Measurements from ENCODE around the gene DAB1.

The DAB1 gene

GRCh38 chr1:56992318-56993125, 431.3 kb downstream of the DAB1 start:
- no peak for TF ChIP-seq CTCF (conservative IDR thresholded peaks at IDR 0.05; ENCODE audit: low read depth, low read length)
- H3K4me3 ChIP-seq (ENCODE audit: low read length), result no peak overlapping the region
- no peak for DNase-seq (ENCODE audit: low read depth)

DNA sequence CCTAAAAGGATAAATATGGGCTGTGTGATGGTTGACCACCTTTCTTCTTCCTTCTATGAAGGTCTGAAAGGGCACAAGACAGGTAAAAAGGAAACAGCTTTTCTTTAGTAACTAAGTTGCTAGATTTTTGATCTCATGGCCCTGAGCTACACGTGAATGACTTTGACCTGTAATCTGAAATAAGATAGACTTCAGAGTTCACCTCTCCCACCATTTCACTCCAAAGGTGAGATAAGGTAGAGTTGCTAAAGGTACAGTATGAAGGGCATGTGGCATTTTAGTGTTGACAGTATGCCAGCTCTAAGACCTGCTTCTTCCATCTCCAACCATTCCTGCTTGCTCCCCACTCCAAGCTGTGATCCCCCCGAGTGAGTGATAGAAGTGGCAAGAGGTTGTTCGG, 432.3 kb downstream of the DAB1 start:
- TF ChIP-seq CTCF (conservative IDR thresholded peaks at IDR 0.05; ENCODE audit: low read depth, low read length), result no peak
- no peak for DNase-seq (ENCODE audit: low read depth)
- no peak overlapping the region for H3K4me3 ChIP-seq (ENCODE audit: low read length)

GRCh38 chr1:56986397-56986796, 437.5 kb downstream of the DAB1 start:
- TF ChIP-seq CTCF (conservative IDR thresholded peaks at IDR 0.05; ENCODE audit: low read depth, low read length), result no peak
- DNase-seq (ENCODE audit: low read depth), result no peak
- no peak overlapping the region for H3K4me3 ChIP-seq (ENCODE audit: low read length)

DNA sequence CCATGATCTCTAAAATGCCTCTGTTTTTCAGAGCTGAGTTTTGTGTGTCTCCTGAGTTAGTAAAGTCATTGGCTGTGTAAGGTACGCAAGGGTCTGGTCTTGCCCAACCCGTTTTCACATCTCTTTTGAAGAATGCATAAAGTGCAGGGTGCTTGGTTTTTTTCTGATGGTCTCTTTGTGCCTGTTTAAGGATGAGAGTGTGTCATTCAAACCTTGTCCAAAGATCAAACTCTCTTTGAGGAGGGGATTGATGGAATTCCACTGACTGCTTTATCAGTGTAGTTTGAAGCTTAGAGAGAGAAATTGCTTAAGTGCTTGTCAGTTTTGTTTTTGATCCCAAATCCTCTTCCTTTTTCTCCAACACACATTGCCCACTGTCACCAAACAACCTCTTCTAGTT, 438.0 kb downstream of the DAB1 start:
- no peak for DNase-seq (ENCODE audit: low read depth)
- no peak overlapping the region for H3K4me3 ChIP-seq (ENCODE audit: low read length)
- no peak for TF ChIP-seq CTCF (conservative IDR thresholded peaks at IDR 0.05; ENCODE audit: low read depth, low read length)

GRCh38 chr1:56983484-56983883, 440.4 kb downstream of the DAB1 start:
- H3K4me3 ChIP-seq (ENCODE audit: low read length), result no peak overlapping the region
- no peak for DNase-seq (ENCODE audit: low read depth)
- TF ChIP-seq CTCF (conservative IDR thresholded peaks at IDR 0.05; ENCODE audit: low read depth, low read length), result no peak

DNA sequence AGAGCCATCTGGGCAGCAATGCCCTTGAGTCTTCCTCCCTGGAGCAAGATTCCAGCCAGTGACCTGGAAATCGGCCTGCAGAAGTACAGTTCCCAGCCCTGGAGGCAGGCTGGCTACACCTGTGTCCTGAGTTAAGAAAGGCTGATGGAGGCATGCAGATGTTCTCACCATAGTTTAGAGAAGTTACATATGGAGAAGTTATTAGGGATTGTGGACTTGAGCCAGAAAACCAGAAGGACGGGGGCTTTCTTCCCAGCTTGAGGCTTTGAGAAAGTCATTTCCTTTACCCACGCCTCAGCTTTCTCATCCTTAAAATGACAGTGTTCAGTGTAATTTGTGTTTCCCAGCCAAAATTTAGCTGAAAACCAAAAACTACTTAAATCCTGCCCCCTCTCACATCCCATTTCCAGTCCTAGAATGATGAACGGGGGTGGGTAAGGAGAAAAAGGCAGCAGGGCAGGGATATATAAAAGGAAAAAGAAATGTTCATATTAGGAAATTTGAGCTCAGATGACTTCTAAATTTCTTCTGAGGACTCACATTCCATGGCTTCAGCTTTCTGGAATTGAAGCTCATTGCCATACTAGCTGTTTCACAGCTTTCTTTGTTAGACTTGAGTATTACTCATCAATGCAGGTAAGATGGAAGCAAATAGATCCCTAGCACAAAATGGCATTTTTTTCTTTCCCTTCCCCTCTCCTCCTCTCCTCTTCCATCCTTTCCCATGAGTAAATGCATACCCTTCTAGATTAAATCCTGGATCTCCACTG, 443.7 kb downstream of the DAB1 start:
- no peak overlapping the region for H3K4me3 ChIP-seq (ENCODE audit: low read length)
- DNase-seq (ENCODE audit: low read depth), result no peak
- no peak for TF ChIP-seq CTCF (conservative IDR thresholded peaks at IDR 0.05; ENCODE audit: low read depth, low read length)

DNA sequence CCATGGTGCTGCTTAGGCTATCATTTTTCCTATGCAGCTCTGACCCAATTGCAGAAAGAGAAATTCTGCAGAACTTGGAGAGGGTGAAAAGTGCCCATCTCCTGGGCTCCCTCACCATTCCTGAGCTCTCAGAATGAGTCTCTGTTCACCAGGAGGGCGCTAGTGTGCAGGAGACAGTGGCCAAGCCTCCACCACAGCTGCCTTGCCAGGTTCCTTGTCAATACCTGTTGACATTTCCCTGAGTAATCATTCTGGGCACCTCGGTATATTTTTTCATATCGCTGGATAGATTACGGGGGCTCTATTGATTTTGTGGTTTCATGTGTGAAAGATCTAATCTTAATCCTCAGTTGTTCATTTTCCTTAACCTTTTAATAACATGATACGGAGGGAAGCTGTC, 445.0 kb downstream of the DAB1 start:
- DNase-seq (ENCODE audit: low read depth), result no peak
- TF ChIP-seq CTCF (conservative IDR thresholded peaks at IDR 0.05; ENCODE audit: low read depth, low read length), result no peak
- H3K4me3 ChIP-seq (ENCODE audit: low read length), result no peak overlapping the region

Data from retinal pigment epithelial cell (primary cell).